Endothelial cell of umbilical vein (primary cell): ENCODE data around the gene RPS16. TPM values are rescaled to one million over a fixed set of nuclear protein-coding genes. Genes with fewer than 3 reads are reported as not detected.

Experiments used
- BruUV-seq: library from RNA; stranded (reverse); fragments of 400-500 nt; replicated peaks from 2 replicates; lab custom pipeline; 2021; lab: Mats Ljungman, UMichigan
- CTCF ChIA-PET: fragments of 300-600, 350-600 bp; sonication (Branson Sonifier 250); formaldehyde crosslinking; loops from one replicate; lab custom pipeline; 2021; ENCODE audit warnings: antibody characterized with exemption, inconsistent platforms; lab: Charles Lee
- POLR2A ChIA-PET: fragments of 300-600, 350-600 bp; sonication (Branson Sonifier 250); formaldehyde crosslinking; loops from one replicate; lab custom pipeline; 2021; ENCODE audit warnings: antibody characterized with exemption, inconsistent platforms; lab: Charles Lee
- DNase-seq: peaks from one replicate; pipeline ENCODE4 v3.0.0-alpha.2; 2011; ENCODE audit warnings: low read depth, low spot score
- FAIRE-seq: peaks from 2 replicates; lab custom pipeline; 2011; peaks lifted over from hg19 to GRCh38; lab: Jason Lieb, UNC
- H2AFZ ChIP-seq: 2 replicates; pipeline ENCODE4 v1.6.0; 2012; ENCODE audit warnings: low read depth, low read length, control low read depth, inconsistent platforms
- H3K27ac ChIP-seq: 2 replicates; pipeline ENCODE4 v1.5.1; 2011; ENCODE audit warnings: low read depth, mild to moderate bottlenecking, control low read depth, low read length, moderate library complexity; ENCODE audit not compliant: insufficient read depth
- H3K27me3 ChIP-seq, 2 experiments: 2 replicates each; pipeline versions ENCODE4 v1.6.0 to v1.6.1; 2011; ENCODE audit warnings: low read length in 2 of 2, mixed read lengths in 1 of 2; ENCODE audit not compliant: control insufficient read depth in 2 of 2, insufficient read depth in 2 of 2
- H3K36me3 ChIP-seq, 2 experiments: 2 replicates in 1 of 2; 3 replicates in 1 of 2; pipeline ENCODE4 v1.5.1; 2011; ENCODE audit warnings: low read length in 2 of 2, mild to moderate bottlenecking in 1 of 2, moderate library complexity in 1 of 2; ENCODE audit not compliant: control insufficient read depth in 2 of 2, insufficient read depth in 2 of 2; ENCODE audit errors: extremely low read depth in 1 of 2
- H3K4me1 ChIP-seq: 3 replicates; pipeline ENCODE4 v1.5.1; 2011; ENCODE audit warnings: mild to moderate bottlenecking, low read length; ENCODE audit not compliant: control insufficient read depth, insufficient read depth; ENCODE audit errors: extremely low read depth
- H3K4me2 ChIP-seq: 2 replicates; pipeline ENCODE4 v1.6.1; 2011; ENCODE audit warnings: low read length, control low read depth, mixed read lengths; ENCODE audit not compliant: insufficient read depth
- H3K4me3 ChIP-seq, 3 experiments: fragments of 200-600 bp in 1 of 3; sonication (generic), shearing (Covaris generic) in 1 of 3; replicated peaks in 1 of 3; 2 replicates each; pipeline ENCODE4 v1.5.1; 2011 to 2016; ENCODE audit warnings: control low read depth in 3 of 3, low read length in 3 of 3, mild to moderate bottlenecking in 2 of 3, inconsistent platforms in 1 of 3, low read depth in 1 of 3, moderate library complexity in 1 of 3; ENCODE audit not compliant: insufficient read depth in 1 of 3
- H3K79me2 ChIP-seq: 2 replicates; pipeline ENCODE4 v1.6.0; 2012; ENCODE audit warnings: low read length, inconsistent platforms; ENCODE audit not compliant: control insufficient read depth, insufficient read depth
- H3K9ac ChIP-seq: replicated peaks from 2 replicates; pipeline ENCODE3; 2011; ENCODE audit warnings: low read length, control low read depth; ENCODE audit not compliant: insufficient read depth; ENCODE audit errors: extremely low read depth
- H3K9me1 ChIP-seq: replicated peaks from 3 replicates; pipeline ENCODE4 v1.6.0; 2011; ENCODE audit warnings: mild to moderate bottlenecking, low read length; ENCODE audit not compliant: control insufficient read depth, insufficient read depth; ENCODE audit errors: extremely low read depth
- H3K9me3 ChIP-seq: replicated peaks from 2 replicates; pipeline ENCODE4 v1.5.1; 2012; ENCODE audit warnings: low read length, inconsistent platforms; ENCODE audit not compliant: control insufficient read depth, insufficient read depth
- H4K20me1 ChIP-seq: replicated peaks from 2 replicates; pipeline ENCODE3; 2011; ENCODE audit warnings: mild to moderate bottlenecking, low read length; ENCODE audit not compliant: control insufficient read depth, insufficient read depth; ENCODE audit errors: extremely low read depth
- CTCF ChIP-seq, 2 donors: IDR thresholded peaks; 1 replicate in 1 of 2; 2 replicates in 1 of 2; pipeline ENCODE4 v1.5.1; 2011; ENCODE audit warnings: low read length in 2 of 2, mild to moderate bottlenecking in 2 of 2, moderate library complexity in 2 of 2, control low read depth in 1 of 2, inconsistent platforms in 1 of 2, low read depth in 1 of 2; ENCODE audit not compliant: insufficient read depth in 1 of 2; ENCODE audit errors: extremely low read depth in 1 of 2
- EZH2 ChIP-seq: IDR thresholded peaks from 2 replicates; pipeline ENCODE4 v1.6.1; 2012; ENCODE audit warnings: borderline replicate concordance, low read depth, mild to moderate bottlenecking, moderate library complexity, low read length, inconsistent platforms; ENCODE audit not compliant: severe bottlenecking
- FOS ChIP-seq: IDR thresholded peaks from 2 replicates; pipeline ENCODE4 v1.6.1; 2011; ENCODE audit warnings: mild to moderate bottlenecking, low read length, moderate library complexity, borderline replicate concordance; ENCODE audit not compliant: insufficient read depth
- GATA2 ChIP-seq: IDR thresholded peaks from 2 replicates; pipeline ENCODE4 v1.7.0; 2011; ENCODE audit warnings: low read depth, mild to moderate bottlenecking, moderate library complexity, mixed read lengths, low read length; ENCODE audit not compliant: insufficient read length, insufficient read depth
- JUN ChIP-seq: IDR thresholded peaks from 2 replicates; pipeline ENCODE4 v1.6.1; 2011; ENCODE audit warnings: borderline replicate concordance, low read depth; ENCODE audit not compliant: insufficient read length, insufficient read depth
- MAX ChIP-seq: IDR thresholded peaks from 2 replicates; pipeline ENCODE4 v1.6.1; 2011; ENCODE audit not compliant: insufficient read depth, insufficient read length
- MYC ChIP-seq: IDR thresholded peaks from one replicate; pipeline ENCODE4 v1.6.1; 2011; ENCODE audit warnings: mild to moderate bottlenecking, low read depth, low read length
- POLR2A ChIP-seq: IDR thresholded peaks from 2 replicates; pipeline ENCODE4 v1.6.1; 2012; ENCODE audit warnings: low read depth, mild to moderate bottlenecking, control low read depth, low read length
- POLR2AphosphoS5 ChIP-seq: IDR thresholded peaks from 2 replicates; pipeline ENCODE4 v1.6.1; 2012; ENCODE audit warnings: low read depth, mild to moderate bottlenecking, control low read depth, low read length, moderate library complexity; ENCODE audit not compliant: insufficient read depth
- dilution Hi-C: fragments of 300-500 bp; cut with MboI; formaldehyde crosslinking; loops from one replicate; pipeline ENCODE4 v1.15.0; 2019; ENCODE audit warnings: low sequenced_read_pairs; ENCODE audit not compliant: extremely low pct_ligation_motif_present
- intact Hi-C: fragments of 100-400 bp; cut with micrococcal nuclease; formaldehyde crosslinking; loops from one replicate; pipeline ENCODE4 v1.10.0; 2022
- polyA plus RNA-seq, 4 experiments: library from polyadenylated mRNA; depleted of rRNA in 3 of 4; stranded (reverse) in 3 of 4; unstranded in 1 of 4; fragments of >200 nt; gene quantifications; 2 replicates each; pipeline versions ENCODE4 v1.2.1 to v1.2.3, GENCODE V29; 2011 to 2012; ENCODE audit warnings: missing spikeins in 1 of 4
- total RNA-seq: library from RNA; stranded (reverse); gene quantifications from 2 replicates; pipeline ENCODE4 v1.2.3, GENCODE V29; 2021

Gene RPS16
- total and polyA plus RNA-seq, 2 donors (not counting 3 experiments of a cell fraction or from before 2014, with no cell fraction given): 1,768 to 5,244 TPM

- no TSS peak for BruUV-seq
- CTCF ChIA-PET: interaction anchor here (1.1 to 5.2 kb wide), 4 partner anchors 14 to 47 kb away, joined by 3 to 29 read pairs (median 4); partner anchors contain the start of gene PLEKHG2
Observed at GRCh38 chr19:39427707-39428106, 8.0 kb downstream of the RPS16 start.

More at GRCh38 chr19:39427707-39428106, 8.0 kb downstream of the RPS16 start:
- H3K4me3 ChIP-seq: no peak overlapping the region
- no peak overlapping the region for H3K4me2 ChIP-seq
- H3K79me2 ChIP-seq: peaks cover 2% of the 10 kb centered on the region
- H4K20me1 ChIP-seq: no peaks in the 10 kb centered on the region
- H2AFZ ChIP-seq: no peak overlapping the region
- intact Hi-C loops: no loop called here
- H3K4me1 ChIP-seq: peaks cover 17% of the 10 kb centered on the region
- H3K9me1 ChIP-seq: no peaks in the 10 kb centered on the region
- no peaks in the 10 kb centered on the region for H3K27me3 ChIP-seq
- no peak for DNase-seq
- dilution Hi-C loops: no loop called here
- no peak for FAIRE-seq
- H3K36me3 ChIP-seq: peaks cover 14 to 21% of the 10 kb centered on the region in 2 experiments
- TF ChIP-seq EZH2 (no peak), JUN (no peak), FOS (no peak), MYC (no peak), CTCF (IDR thresholded peaks at IDR 0.05; ENCODE audit: extremely low read depth in 1 of 2, insufficient read depth in 1 of 2, low read depth in 1 of 2, low read length in 2 of 2) (no peak), MAX (no peak), POLR2AphosphoS5 (no peak), POLR2A (no peak), GATA2 (no peak)
- POLR2A ChIA-PET: interaction anchor here (0.6 to 2.5 kb wide), 3 partner anchors 8 to 17 kb away, joined by 4 to 10 read pairs (median 8); partner anchors contain the start of genes RPS16 and SUPT5H
- H3K9me3 ChIP-seq: no peaks in the 10 kb centered on the region
- H3K9ac ChIP-seq: no peak overlapping the region
- no peak overlapping the region for H3K27ac ChIP-seq
